Activated CD8-positive, alpha-beta memory T cell treated with anti-CD3 and anti-CD28 coated beads, Interleukin-2, amount 50 U/mL, for 4 hours (primary cell): Measurements from ENCODE around the gene LINC01488.

Experiments used
- DNase-seq: peaks from one replicate; pipeline ENCODE4 v3.0.0-alpha.2; 2020

The LINC01488 gene

DNA sequence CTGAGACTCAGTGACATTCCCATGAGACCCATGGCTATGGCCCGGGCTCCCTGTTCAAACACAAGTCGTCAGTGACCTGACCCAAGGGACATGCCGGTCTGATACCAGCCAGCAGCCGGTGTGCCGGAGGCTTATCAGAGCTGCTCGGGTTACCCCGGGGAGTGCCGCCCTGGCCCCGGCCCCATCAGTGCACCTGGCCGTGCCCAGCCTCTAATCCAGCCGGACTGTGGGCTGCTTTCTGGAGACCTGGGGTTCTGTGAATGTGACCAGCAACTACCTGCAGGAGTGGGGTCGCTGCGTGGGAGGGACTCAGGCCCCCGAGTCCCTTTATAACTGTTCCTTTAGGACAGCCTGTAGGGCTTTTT, 52.7 kb downstream of the LINC01488 start:
- no peak for DNase-seq

GRCh38 chr11:69535908-69536307, 54.4 kb downstream of the LINC01488 start:
- DNase-seq, result no peak

- DNase-seq, result no peak
These were observed 54.9 kb downstream of the LINC01488 start for GRCh38 chr11:69536406-69536805.

- DNase-seq, result no peak
These were observed 55.7 kb downstream of the LINC01488 start for GRCh38 chr11:69537126-69537525.

DNA sequence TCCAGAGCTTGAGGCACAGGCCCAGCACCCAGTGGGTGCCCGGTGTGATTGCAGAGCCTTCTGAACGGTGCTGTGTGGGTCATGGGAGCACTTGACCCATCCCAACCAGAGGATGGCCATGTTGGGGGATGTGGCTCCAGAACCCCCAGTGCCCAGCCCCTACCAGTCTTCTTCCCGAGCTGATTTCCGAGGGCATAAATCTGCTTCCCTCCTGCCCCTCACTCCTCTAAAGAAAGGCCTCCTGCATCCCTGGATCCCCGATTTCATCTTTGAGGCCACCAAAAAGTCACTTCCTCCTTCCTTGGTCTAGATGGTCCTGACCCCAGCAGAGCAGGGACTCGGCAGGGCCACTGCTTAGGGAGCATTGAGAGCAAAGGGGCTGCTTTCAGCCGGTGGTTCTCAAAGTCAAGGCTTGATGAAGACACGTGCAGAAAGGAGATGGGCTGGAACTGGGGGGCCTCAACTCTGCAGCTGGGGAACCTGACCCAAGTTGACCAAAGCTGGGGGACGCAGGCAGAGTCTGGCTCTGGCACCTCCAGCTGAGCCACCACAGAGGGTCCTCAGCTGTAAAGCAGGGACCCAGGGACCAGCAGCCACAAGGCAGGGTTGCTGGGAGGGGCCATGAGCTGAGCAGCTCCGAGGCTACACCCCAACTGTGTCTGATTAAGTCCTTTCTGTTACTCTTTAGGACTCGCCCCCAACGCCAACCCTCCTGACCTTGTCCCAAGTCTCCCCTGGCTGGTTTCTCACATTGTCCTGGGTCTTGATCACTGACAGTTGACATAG, 56.6 kb downstream of the LINC01488 start:
- DNase-seq, result no peak

DNA sequence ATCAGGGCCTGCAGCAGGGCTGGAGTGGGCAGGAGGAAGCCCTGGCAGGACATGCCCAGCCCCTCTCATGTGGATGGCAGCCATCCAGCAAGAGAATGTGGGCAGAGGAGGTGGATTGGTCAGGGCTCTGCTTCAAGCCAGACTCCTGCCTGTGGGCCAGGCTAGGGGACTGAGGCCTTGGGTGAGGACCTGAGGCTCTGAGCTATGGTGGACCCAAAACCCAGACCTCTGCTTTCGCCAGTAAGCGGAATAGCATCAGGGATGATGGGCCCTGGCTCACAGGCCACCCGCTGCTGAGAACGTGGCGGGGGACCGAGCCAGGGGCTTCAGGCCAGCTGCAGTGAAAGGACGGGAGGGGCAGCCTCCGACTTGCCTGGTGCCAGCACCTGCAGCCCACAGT, 57.4 kb downstream of the LINC01488 start:
- DNase-seq, result no peak

- no peak for DNase-seq
These were observed 58.1 kb downstream of the LINC01488 start for GRCh38 chr11:69539416-69540117.

- DNase-seq, result no peak
These were observed 58.9 kb downstream of the LINC01488 start for GRCh38 chr11:69540118-69541000.

DNA sequence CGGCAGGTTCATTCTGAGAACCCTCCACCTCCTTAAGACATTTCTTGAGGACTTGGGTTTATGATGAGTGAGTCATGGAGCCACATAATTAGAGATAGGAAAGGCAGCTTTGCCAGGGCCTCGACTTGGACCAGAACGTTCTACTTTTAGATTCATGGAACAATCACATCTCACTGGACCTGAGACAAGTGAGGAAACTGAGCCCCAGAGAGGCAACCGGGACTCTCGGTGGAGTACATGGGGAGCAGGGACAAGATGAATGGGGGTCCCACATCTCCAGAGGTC, 59.5 kb downstream of the LINC01488 start:
- DNase-seq, result no peak

DNA sequence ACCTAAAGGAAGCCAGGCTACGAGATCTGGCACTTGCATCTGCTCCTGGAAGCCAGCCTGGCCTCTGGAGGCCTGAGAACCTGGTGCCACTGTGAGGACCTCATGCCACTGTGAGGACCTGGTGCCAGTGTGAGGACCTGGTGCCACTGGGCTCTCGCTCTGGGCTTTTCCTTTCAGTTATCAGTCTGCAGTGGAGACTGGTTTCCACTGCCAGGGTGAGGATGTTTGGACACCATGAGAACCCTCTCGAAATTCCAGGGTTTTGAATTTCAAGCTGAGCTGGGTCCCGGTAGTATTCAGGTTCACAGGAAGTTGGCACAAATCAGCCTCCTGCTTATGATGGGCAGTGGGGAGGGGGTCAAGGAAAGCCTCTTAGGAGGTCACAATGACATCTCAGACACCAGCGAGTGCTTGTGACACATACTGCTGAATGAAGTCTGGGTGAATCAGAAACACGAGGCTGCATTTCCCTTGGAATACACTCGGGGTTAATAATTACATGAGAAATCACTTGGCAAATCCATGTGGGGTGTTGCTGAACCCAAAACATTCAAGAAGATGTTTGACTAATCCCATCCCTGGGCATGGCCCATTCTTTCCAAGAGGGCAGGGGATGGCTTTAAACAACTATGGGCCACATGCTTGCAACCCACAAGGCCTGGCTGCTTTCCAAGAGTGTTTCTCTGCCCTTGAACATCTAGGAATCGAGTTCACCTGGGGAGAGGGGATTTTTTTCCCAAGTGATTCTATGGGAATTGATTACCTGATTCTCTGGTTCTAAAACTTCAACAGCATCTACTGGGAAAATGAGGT, 60.2 kb downstream of the LINC01488 start:
- no peak for DNase-seq

DNA sequence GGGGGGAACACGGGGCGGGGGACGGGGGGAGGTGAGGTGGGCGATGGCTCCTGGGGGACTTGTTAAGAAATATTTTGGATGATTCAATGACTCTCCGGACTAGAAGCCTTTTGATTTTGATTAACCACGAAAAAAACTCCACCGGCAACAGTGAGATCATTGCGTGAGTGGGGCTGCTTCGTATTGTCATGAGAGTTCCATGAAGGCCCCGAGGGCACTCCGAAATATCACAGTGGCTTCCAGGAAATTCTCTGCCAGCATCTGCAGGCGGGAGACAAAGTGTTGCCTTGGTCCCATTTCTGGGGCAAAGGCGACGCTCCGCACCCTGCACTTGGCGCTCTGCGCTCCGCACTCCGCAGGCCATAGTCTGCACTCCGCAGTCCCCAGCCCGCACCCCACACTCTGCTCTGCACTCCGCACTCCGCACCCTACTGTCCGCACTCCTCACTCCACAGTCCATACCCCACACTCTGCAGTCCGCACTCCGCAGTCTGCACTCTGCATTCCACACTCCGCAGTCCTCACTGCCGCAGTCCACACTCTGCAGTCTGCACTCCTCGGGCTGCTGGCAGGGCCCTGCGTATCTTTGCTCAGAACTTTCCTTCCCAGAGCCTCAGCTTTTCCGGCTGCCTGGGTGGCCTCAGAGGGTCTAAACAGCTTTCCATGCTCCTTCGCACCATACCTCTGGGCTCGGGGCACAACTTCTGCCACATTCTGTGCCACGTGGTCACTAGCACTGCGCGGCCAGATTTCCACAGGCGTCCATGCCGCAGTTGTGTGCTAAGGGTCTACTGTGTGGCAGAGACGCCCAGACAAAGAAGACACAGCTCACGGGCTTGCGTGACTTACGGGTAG, 61.1 kb downstream of the LINC01488 start:
- no peak for DNase-seq
